Activated B cell treated with CpG ODN at 0.5 μM for 24 hours (primary cell): ENCODE measurements around the gene DOCK1. TPM values are rescaled to one million over a fixed set of nuclear protein-coding genes. Genes with fewer than 3 reads are reported as not detected.

Source experiments
- ATAC-seq: fragments of 200-7000 bp; cut with Tn5 transposase; one replicate; pipeline ENCODE4 v1.10.0; 2021; ENCODE audit warnings: low read depth, mild to moderate bottlenecking, moderate library complexity
- CTCF ChIA-PET: fragments of 350-600 bp; sonication (Branson Sonifier 250); formaldehyde crosslinking; loops from one replicate; lab custom pipeline; 2021; ENCODE audit warnings: antibody characterized with exemption; lab: Charles Lee
- POLR2A ChIA-PET: fragments of 350-600 bp; sonication (Branson Sonifier 250); formaldehyde crosslinking; loops from one replicate; lab custom pipeline; 2021; ENCODE audit warnings: antibody characterized with exemption; lab: Charles Lee
- DNase-seq: peaks from one replicate; pipeline ENCODE4 v3.0.0; 2022
- H3K27ac Mint-ChIP-seq: one replicate; pipeline ENCODE4 v1.8.0; 2020; ENCODE audit warnings: mixed read lengths
- H3K27me3 Mint-ChIP-seq: one replicate; pipeline ENCODE4 v1.8.0; 2021; ENCODE audit warnings: mixed read lengths
- H3K36me3 Mint-ChIP-seq: one replicate; pipeline ENCODE4 v1.8.0; 2021; ENCODE audit warnings: low read depth, mixed read lengths
- H3K4me1 Mint-ChIP-seq: one replicate; pipeline ENCODE4 v1.8.0; 2021; ENCODE audit warnings: mixed read lengths
- H3K4me3 Mint-ChIP-seq: one replicate; pipeline ENCODE4 v1.8.0; 2020; ENCODE audit warnings: mild to moderate bottlenecking, mixed read lengths
- H3K9me3 Mint-ChIP-seq: one replicate; pipeline ENCODE4 v1.8.0; 2020; ENCODE audit warnings: mixed read lengths
- intact Hi-C: fragments of 100-400 bp; cut with micrococcal nuclease; formaldehyde crosslinking; loops from one replicate; pipeline ENCODE4 v1.15.1; 2024
- total RNA-seq: library from RNA; stranded (reverse); gene quantifications from 2 replicates; pipeline ENCODE4 v1.2.3, GENCODE V29; 2022
- TF ChIP-seq, protein P1 (sequence below): fragments of 200-600 bp; IDR thresholded peaks from one replicate; pipeline ENCODE4 v1.8.0; 2022; ENCODE audit warnings: antibody characterized with exemption, mild to moderate bottlenecking

Gene DOCK1
- total RNA-seq, 1 donor from 2014 or later, result not detected

DNA sequence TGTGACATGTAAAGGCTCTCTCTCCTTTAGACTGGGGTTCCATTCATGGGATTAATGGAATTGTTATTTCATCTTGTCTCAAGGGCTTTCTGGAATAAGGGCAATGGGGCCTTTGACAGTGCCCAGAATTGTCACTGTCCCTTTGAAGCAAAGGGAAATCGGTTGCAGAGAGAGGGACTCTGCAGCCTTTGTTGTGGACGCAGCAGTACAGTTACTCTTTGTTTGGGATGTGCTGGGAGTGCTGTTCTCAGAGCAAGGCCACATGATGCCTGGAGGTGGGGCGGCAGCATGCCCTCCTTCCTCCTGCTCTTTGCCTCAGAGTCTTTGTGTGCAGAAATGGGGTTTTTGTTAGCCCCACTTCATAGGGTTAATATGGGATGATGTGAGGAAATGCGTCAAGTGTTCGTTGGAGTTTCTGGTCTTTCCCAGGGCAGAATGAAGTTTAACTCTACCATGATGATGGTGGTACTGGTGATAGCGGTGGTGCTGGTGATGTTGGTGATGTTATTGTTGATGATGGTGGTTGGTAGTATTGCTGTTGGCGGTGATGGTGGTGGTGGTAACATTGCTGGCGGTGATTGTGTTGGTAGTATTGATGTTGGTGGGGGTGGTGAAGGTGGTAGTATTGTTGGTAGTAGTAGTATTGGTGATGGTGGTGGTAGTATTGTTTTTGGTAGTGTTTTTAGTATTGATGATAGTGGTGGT, 45.3 kb downstream of the DOCK1 start:
- no peaks in the 10 kb centered on the region for H3K36me3 Mint-ChIP-seq
- intact Hi-C loops, result no loop called here
- ChIA-PET CTCF (no interaction called here), POLR2A (no interaction called here)
- no peak for DNase-seq
- H3K27ac Mint-ChIP-seq, result no peak overlapping the region
- no peak for ATAC-seq
- no peaks in the 10 kb centered on the region for H3K27me3 Mint-ChIP-seq
- no peaks in the 10 kb centered on the region for H3K9me3 Mint-ChIP-seq
- no peaks in the 10 kb centered on the region for H3K4me1 Mint-ChIP-seq
- H3K4me3 Mint-ChIP-seq, result no peak overlapping the region
- TF ChIP-seq, protein P1, sequence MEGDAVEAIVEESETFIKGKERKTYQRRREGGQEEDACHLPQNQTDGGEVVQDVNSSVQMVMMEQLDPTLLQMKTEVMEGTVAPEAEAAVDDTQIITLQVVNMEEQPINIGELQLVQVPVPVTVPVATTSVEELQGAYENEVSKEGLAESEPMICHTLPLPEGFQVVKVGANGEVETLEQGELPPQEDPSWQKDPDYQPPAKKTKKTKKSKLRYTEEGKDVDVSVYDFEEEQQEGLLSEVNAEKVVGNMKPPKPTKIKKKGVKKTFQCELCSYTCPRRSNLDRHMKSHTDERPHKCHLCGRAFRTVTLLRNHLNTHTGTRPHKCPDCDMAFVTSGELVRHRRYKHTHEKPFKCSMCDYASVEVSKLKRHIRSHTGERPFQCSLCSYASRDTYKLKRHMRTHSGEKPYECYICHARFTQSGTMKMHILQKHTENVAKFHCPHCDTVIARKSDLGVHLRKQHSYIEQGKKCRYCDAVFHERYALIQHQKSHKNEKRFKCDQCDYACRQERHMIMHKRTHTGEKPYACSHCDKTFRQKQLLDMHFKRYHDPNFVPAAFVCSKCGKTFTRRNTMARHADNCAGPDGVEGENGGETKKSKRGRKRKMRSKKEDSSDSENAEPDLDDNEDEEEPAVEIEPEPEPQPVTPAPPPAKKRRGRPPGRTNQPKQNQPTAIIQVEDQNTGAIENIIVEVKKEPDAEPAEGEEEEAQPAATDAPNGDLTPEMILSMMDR, result no peak

DNA sequence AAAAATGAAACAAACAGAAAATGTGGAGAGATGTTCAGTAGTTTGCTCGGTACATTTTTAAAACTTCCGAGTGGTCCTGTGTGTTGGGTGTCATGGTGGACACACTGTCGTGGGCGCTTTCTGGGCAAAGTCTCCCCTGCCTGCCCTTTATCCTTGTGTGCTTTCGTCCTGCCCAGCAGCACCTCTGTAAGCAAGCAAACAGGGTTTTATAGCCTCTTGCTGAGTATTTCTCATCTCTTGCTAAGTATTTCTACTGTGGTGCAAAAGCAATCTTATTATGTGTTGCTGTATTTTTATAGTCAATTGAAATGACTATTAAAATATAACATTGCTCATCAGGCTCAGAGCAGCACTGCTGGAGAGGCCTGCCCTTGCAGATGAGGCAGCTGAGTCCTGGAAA, 48.7 kb downstream of the DOCK1 start:
- no peak for ATAC-seq
- Mint-ChIP-seq H3K9me3 (no peaks in the 10 kb centered on the region), H3K36me3 (no peaks in the 10 kb centered on the region), H3K27me3 (no peaks in the 10 kb centered on the region), H3K4me1 (no peaks in the 10 kb centered on the region), H3K4me3 (no peak overlapping the region), H3K27ac (no peak overlapping the region)
- POLR2A ChIA-PET, result no interaction called here
- intact Hi-C loops, result no loop called here
- CTCF ChIA-PET, result no interaction called here
- DNase-seq, result no peak
- TF ChIP-seq, protein P1, result no peak

DNA sequence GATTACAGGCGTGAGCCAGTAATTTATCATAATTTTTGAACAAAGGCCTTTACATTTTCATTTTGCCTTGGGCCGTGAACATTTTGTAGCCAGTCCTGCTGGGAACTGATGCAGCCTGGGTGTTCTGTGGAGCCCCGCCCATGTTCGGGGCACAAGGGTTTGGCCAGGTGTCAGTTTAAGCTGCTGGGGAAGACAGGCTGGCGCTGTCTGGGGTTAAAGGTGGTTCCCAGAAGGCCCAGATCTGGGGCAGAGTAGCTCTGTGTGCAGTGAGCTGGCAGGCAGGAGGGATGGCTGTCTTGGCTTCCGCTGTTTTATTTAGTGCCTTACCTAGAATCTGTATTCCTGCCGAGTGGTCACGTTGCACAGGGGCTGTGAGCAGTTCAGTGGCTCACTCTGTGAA, 50.2 kb downstream of the DOCK1 start:
- no peaks in the 10 kb centered on the region for H3K9me3 Mint-ChIP-seq
- intact Hi-C loops, result no loop called here
- no peaks in the 10 kb centered on the region for H3K4me1 Mint-ChIP-seq
- no peaks in the 10 kb centered on the region for H3K36me3 Mint-ChIP-seq
- POLR2A ChIA-PET, result no interaction called here
- ATAC-seq, result no peak
- no peaks in the 10 kb centered on the region for H3K27me3 Mint-ChIP-seq
- DNase-seq, result no peak
- H3K4me3 Mint-ChIP-seq, result no peak overlapping the region
- TF ChIP-seq, protein P1, result no peak
- H3K27ac Mint-ChIP-seq, result no peak overlapping the region
- CTCF ChIA-PET, result no interaction called here

DNA sequence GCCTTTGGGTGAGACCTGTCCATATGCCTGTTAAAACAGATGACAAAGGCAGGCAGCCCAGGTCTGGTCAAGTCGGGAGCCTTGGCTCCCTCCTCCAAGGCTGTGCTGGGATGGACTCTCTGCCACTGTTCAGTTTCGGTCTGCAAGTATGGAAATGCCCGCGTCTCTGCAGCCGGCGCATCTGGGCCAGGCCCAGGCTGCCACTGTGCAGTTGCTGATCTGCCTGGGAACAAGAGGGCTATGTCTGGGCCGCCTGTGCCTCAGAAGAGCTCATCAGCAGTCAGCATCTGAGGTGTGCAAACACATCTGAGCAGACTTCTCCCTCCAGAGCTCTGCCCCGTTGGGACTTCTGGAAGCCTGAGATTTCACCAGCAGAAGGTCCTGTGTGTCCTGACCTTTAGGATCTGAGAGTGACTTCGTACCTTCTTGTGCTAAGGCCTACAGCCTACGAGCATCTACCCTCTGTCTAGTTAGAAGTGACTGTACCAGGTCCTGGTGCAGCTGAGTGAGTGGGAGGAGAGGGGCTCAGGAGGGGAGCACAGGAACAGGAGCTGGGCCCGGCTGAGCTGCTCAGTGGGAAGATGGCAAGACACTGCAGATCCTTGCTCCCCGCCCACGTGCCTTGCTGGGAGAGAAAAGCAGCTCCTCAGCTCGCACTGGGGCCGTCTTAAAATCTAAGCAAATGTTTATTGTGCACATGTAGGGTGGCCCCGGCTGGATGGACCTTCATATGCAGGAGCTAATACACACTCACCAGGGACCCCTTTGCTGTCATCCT, 50.9 kb downstream of the DOCK1 start:
- H3K4me3 Mint-ChIP-seq, result no peak overlapping the region
- ChIA-PET CTCF (no interaction called here), POLR2A (no interaction called here)
- intact Hi-C loops, result no loop called here
- no peaks in the 10 kb centered on the region for H3K9me3 Mint-ChIP-seq
- H3K27me3 Mint-ChIP-seq, result no peaks in the 10 kb centered on the region
- DNase-seq, result no peak
- no peak for ATAC-seq
- H3K36me3 Mint-ChIP-seq, result no peaks in the 10 kb centered on the region
- no peak overlapping the region for H3K27ac Mint-ChIP-seq
- H3K4me1 Mint-ChIP-seq, result no peaks in the 10 kb centered on the region
- TF ChIP-seq, protein P1, result no peak

DNA sequence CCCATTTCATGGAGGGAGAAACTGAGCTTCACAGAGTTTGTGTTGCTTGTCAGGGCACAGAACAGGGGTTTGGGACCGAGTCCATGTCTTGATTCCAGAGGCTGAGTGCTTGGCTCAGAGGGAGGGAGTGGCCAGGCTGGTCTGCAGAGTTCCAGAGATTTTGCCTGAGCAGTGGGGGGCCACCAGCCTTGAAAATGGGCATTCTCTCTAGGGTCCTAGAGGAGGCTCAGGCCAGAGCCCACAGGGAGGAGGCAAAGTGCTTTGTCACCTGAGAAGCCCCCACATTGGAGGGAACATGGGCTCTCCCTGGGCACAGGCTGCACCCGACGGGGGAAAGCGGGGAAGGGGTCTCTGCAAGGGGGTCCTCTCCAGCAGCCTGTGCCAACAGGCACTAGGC, 51.5 kb downstream of the DOCK1 start:
- DNase-seq (no peak), ATAC-seq (no peak)
- H3K36me3 Mint-ChIP-seq, result no peaks in the 10 kb centered on the region
- intact Hi-C loops, result no loop called here
- H3K27ac Mint-ChIP-seq, result no peak overlapping the region
- no peaks in the 10 kb centered on the region for H3K9me3 Mint-ChIP-seq
- CTCF ChIA-PET, result no interaction called here
- H3K4me3 Mint-ChIP-seq, result no peak overlapping the region
- H3K27me3 Mint-ChIP-seq, result no peaks in the 10 kb centered on the region
- POLR2A ChIA-PET, result no interaction called here
- peaks cover 5% of the 10 kb centered on the region for H3K4me1 Mint-ChIP-seq
- TF ChIP-seq, protein P1, result no peak
